ENCODE measurements around the gene CSPG5.

Gene CSPG5

GRCh38 chr3:47533996-47534454 lies 44.6 kb downstream of the CSPG5 start:
- DNase-seq = no peak

GRCh38 chr3:47533481-47533880 lies 45.2 kb downstream of the CSPG5 start:
- no peak for DNase-seq

GRCh38 chr3:47527952-47528725 lies 50.5 kb downstream of the CSPG5 start:
- DNase-seq = no peak

GRCh38 chr3:47525617-47526016 lies 53.0 kb downstream of the CSPG5 start:
- no peak for DNase-seq

GRCh38 chr3:47523310-47524073 lies 55.2 kb downstream of the CSPG5 start:
- no peak for DNase-seq

GRCh38 chr3:47522082-47522987 lies 56.3 kb downstream of the CSPG5 start:
- DNase-seq = peak; percentile 84

- no peak for DNase-seq
Observed at GRCh38 chr3:47520756-47521155, 57.9 kb downstream of the CSPG5 start.

- DNase-seq = no peak
Observed at GRCh38 chr3:47517937-47518336, 60.7 kb downstream of the CSPG5 start.

- no peak for DNase-seq
Observed at GRCh38 chr3:47515864-47516319, 62.8 kb downstream of the CSPG5 start.

GRCh38 chr3:47515100-47515499 lies 63.6 kb downstream of the CSPG5 start:
- DNase-seq = no peak

- DNase-seq = peak; percentile 97
Observed at GRCh38 chr3:47513125-47513929, 65.3 kb downstream of the CSPG5 start, which contains the start of gene ELP6. Gene ELP6 (minus strand): TSS chr3:47513712. CDS start chr3:47513590, 122 bp downstream.

- no peak for DNase-seq
Observed at GRCh38 chr3:47512416-47513124, 66.1 kb downstream of the CSPG5 start.

All from KG1 (cell line).